A673 (cell line): ENCODE measurements around the gene VTI1A. TPM values are rescaled to one million over a fixed set of nuclear protein-coding genes. Genes with fewer than 3 reads are reported as not detected.

Experiments used
- BruUV-seq: library from RNA; stranded (reverse); fragments of 400-500 nt; replicated peaks from 2 replicates; lab custom pipeline; 2021; lab: Mats Ljungman, UMichigan
- CTCF ChIA-PET: fragments of 300-600 bp; sonication (Branson Sonifier 250); formaldehyde crosslinking; loops from one replicate; lab custom pipeline; 2022; ENCODE audit warnings: antibody characterized with exemption; lab: Charles Lee
- POLR2A ChIA-PET: fragments of 300-600 bp; sonication (Branson Sonifier 250); formaldehyde crosslinking; loops from one replicate; lab custom pipeline; 2022; ENCODE audit warnings: antibody characterized with exemption; ENCODE audit not compliant: low non-redundant PET; lab: Charles Lee
- DNase-seq: peaks from one replicate; pipeline ENCODE4 v3.0.0-alpha.2; 2015; ENCODE audit warnings: low spot score
- H3K27ac ChIP-seq: fragments of 200-600 bp; sonication (generic); 2 replicates; pipeline ENCODE4 v1.5.1; 2016; ENCODE audit warnings: mixed run types, low read depth, mild to moderate bottlenecking, mixed read lengths, antibody characterized with exemption, low read length; ENCODE audit not compliant: poor library complexity, severe bottlenecking
- H3K27me3 ChIP-seq: fragments of 200-600 bp; sonication (generic); replicated peaks from 2 replicates; pipeline ENCODE4 v1.6.1; 2017; ENCODE audit warnings: mixed run types, low read depth, mild to moderate bottlenecking, mixed read lengths, antibody characterized with exemption, low read length; ENCODE audit not compliant: insufficient read depth, poor library complexity
- H3K36me3 ChIP-seq: fragments of 200-600 bp; sonication (generic); 2 replicates; pipeline ENCODE4 v1.6.1; 2016; ENCODE audit warnings: mixed run types, mild to moderate bottlenecking, mixed read lengths, antibody characterized with exemption, low read length; ENCODE audit not compliant: insufficient read depth, poor library complexity, severe bottlenecking
- H3K4me1 ChIP-seq: fragments of 200-600 bp; sonication (generic); 2 replicates; pipeline ENCODE4 v1.6.1; 2017; ENCODE audit warnings: mixed run types, mild to moderate bottlenecking, mixed read lengths, antibody characterized with exemption, low read length; ENCODE audit not compliant: insufficient read depth, poor library complexity, severe bottlenecking
- H3K4me3 ChIP-seq: fragments of 200-600 bp; sonication (generic); 2 replicates; pipeline ENCODE4 v1.5.1; 2016; ENCODE audit warnings: low read depth, mixed run types, mild to moderate bottlenecking, mixed read lengths, low read length; ENCODE audit not compliant: poor library complexity, severe bottlenecking
- H3K9me3 ChIP-seq: fragments of 200-600 bp; sonication (generic); 2 replicates; pipeline ENCODE4 v1.6.1; 2016; ENCODE audit warnings: mixed run types, low read depth, mild to moderate bottlenecking, mixed read lengths, antibody characterized with exemption, low read length; ENCODE audit not compliant: poor library complexity, severe bottlenecking
- CTCF ChIP-seq: fragments of 300-800, 200-600 bp; sonication (generic); conservative IDR thresholded peaks from 2 replicates; pipeline ENCODE4 v1.5.1; 2017; ENCODE audit warnings: low read depth, mild to moderate bottlenecking, antibody characterized with exemption, low read length, moderate library complexity, mixed read lengths
- EZH2 ChIP-seq: fragments of 200-600 bp; sonication (generic); IDR thresholded peaks from 2 replicates; pipeline ENCODE4 v1.6.1; 2017; ENCODE audit warnings: borderline replicate concordance, low read depth, mild to moderate bottlenecking, mixed read lengths, antibody characterized with exemption, low read length; ENCODE audit not compliant: poor library complexity, severe bottlenecking
- intact Hi-C: fragments of 100-400 bp; cut with micrococcal nuclease; formaldehyde crosslinking; loops from one replicate; pipeline ENCODE4 v1.10.0; 2022; ENCODE audit not compliant: unreplicated experiment
- total RNA-seq: library from RNA; stranded (reverse); gene quantifications from 2 replicates; pipeline ENCODE4 v1.2.3, GENCODE V29; 2021

Gene VTI1A
- total RNA-seq, 1 experiment from 2014 or later, result 38.7 TPM

- no peak for DNase-seq
- POLR2A ChIA-PET, result no interaction called here
- BruUV-seq, result no TSS peak
- no peaks in the 10 kb centered on the region for H3K4me1 ChIP-seq
- CTCF ChIA-PET, result no interaction called here
- no peak overlapping the region for H3K27ac ChIP-seq
- no peak for TF ChIP-seq EZH2
- no peak for TF ChIP-seq CTCF
- no peaks in the 10 kb centered on the region for H3K9me3 ChIP-seq
- no peaks in the 10 kb centered on the region for H3K36me3 ChIP-seq
- no peak overlapping the region for H3K4me3 ChIP-seq
- intact Hi-C loops, result no loop called here
- no peaks in the 10 kb centered on the region for H3K27me3 ChIP-seq
Observed at GRCh38 chr10:112769081-112769480, 322.1 kb downstream of the VTI1A start.

GRCh38 chr10:112769611-112770370 is 322.8 kb downstream of the VTI1A start:
- DNase-seq, result no peak
- H3K36me3 ChIP-seq, result no peaks in the 10 kb centered on the region
- intact Hi-C loops, result no loop called here
- no peaks in the 10 kb centered on the region for H3K9me3 ChIP-seq
- no TSS peak for BruUV-seq
- H3K27ac ChIP-seq, result no peak overlapping the region
- no peaks in the 10 kb centered on the region for H3K27me3 ChIP-seq
- CTCF ChIA-PET, result no interaction called here
- TF ChIP-seq EZH2, result no peak
- no peak for TF ChIP-seq CTCF
- H3K4me3 ChIP-seq, result no peak overlapping the region
- no peaks in the 10 kb centered on the region for H3K4me1 ChIP-seq
- POLR2A ChIA-PET, result no interaction called here

- Histone ChIP-seq H3K4me3 (no peak overlapping the region), H3K4me1 (peaks cover 11% of the 10 kb centered on the region), H3K9me3 (no peaks in the 10 kb centered on the region), H3K27ac (no peak overlapping the region), H3K36me3 (no peaks in the 10 kb centered on the region), H3K27me3 (no peaks in the 10 kb centered on the region)
- intact Hi-C loops, result no loop called here
- ChIA-PET CTCF (no interaction called here), POLR2A (no interaction called here)
- BruUV-seq, result no TSS peak
- TF ChIP-seq CTCF, result no peak
- no peak for TF ChIP-seq EZH2
- no peak for DNase-seq
Observed at GRCh38 chr10:112771733-112772132, 324.7 kb downstream of the VTI1A start.
